HG03442 (cell line): Measurements from ENCODE around the gene PDE1C.

ENCODE experiments used
- ATAC-seq: cut with Tn5 transposase; IDR thresholded peaks from one replicate; pipeline ENCODE4 v1.9.1; 2021; ENCODE audit warnings: mild to moderate bottlenecking, moderate library complexity; ENCODE audit not compliant: unreplicated experiment

The PDE1C gene

DNA sequence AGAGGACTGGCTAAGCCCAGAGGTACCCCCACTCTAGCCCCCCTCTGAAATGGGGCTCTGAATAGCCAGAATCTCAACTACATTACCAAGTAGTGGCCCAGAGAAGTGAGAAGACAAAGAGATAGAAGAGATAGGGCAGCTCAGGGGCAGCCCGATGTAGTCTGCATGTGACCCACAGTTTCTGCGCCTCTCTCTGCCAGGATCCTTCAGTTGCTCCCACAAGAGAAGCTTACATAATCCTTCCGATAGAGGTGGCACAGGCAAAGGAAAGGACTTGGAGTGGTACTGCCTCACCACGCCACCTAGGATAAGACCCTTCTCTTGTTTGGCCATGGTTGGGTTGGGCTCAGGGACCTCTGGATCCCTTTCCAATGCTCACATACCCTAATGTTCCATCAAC lies 5.4 kb upstream of the PDE1C start:
- ATAC-seq = no peak

GRCh38 chr7:32074787-32075585 lies 4.8 kb upstream of the PDE1C start:
- no peak for ATAC-seq

- no peak for ATAC-seq
These were observed 3.3 kb upstream of the PDE1C start for GRCh38 chr7:32073533-32073932.

GRCh38 chr7:32072397-32072796 lies 2.2 kb upstream of the PDE1C start:
- no peak for ATAC-seq

GRCh38 chr7:32071466-32072091 lies 1.4 kb upstream of the PDE1C start:
- no peak for ATAC-seq

- no peak for ATAC-seq
These were observed 179 bp downstream of the PDE1C start for GRCh38 chr7:32070051-32070405.

GRCh38 chr7:32069116-32069650 lies 1.0 kb downstream of the PDE1C start:
- no peak for ATAC-seq

GRCh38 chr7:32068411-32069101 lies 1.7 kb downstream of the PDE1C start:
- no peak for ATAC-seq

DNA sequence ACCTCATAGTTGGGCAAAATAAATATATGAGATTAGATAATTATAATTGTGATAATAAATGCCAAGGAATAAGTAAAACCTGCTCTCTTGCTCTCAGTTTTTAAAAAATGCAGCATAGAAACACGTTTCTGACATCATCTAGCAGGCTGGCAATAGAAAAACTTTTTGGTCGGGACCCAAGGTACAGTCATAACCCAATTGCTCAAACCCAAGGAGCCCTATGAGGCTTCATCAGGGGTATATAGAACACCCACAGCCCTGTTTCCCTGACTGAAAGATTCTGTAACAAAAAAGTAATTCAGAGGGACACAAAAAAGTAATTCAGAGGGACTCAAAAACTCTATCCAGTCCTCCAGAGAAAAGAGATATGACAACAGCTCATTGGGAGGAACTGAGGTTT lies 3.8 kb downstream of the PDE1C start:
- no peak for ATAC-seq

GRCh38 chr7:32063614-32064013 lies 6.6 kb downstream of the PDE1C start:
- no peak for ATAC-seq

- ATAC-seq = no peak
These were observed 8.1 kb downstream of the PDE1C start for GRCh38 chr7:32062150-32062549.

DNA sequence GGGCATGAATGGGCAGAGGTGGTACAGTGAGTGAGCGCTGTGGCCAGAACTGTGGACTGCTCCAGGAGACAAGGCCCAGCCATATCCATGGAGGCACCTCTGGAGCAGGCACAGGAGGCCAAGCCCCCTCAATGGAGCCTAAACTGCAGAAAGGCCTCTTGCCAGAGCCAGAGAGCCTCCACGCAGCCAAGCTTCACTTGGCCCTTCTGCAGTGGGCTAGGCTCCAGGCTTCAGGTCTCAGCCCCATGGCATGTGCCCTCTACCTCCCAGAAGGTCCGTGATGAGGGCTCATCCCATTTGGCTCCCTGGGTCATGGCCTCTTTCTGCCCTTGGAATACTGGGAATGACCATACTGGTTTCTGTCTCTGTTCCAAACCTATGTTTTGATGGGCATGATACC lies 8.9 kb downstream of the PDE1C start:
- no peak for ATAC-seq

DNA sequence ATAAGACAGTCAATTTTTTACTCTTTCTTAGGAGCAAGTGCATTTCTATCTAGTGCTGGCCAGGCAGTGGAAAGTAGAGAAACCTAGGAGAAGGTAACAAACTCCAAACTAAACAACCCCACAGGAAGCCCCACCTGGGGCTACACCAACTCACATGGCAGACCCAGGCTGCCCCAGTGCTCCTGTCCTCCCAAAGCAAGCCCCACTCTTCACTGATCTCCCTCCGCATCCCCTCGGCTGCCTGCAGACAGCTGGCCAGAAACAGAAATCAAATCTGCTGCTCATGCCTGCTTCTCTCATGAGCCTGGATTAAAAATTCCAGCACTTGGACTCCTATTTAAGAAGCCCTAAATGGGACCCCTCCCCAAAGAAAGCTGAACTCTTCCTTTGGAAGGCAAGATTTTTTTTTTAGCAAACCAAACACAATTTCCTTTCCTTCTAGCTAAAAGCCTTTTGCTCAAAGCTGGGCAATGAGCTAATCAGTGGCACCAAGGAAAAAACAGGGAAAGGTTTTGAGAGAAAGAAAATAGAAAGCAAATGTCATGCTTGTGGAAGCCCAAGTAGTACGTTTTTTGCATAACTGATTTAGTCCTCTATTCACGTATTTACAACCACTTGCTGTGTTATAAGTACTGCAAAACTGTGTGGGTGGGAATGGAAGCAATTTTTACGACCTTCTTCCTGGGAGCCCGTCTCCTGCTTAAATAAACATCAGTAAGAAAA lies 10.8 kb downstream of the PDE1C start:
- no peak for ATAC-seq

DNA sequence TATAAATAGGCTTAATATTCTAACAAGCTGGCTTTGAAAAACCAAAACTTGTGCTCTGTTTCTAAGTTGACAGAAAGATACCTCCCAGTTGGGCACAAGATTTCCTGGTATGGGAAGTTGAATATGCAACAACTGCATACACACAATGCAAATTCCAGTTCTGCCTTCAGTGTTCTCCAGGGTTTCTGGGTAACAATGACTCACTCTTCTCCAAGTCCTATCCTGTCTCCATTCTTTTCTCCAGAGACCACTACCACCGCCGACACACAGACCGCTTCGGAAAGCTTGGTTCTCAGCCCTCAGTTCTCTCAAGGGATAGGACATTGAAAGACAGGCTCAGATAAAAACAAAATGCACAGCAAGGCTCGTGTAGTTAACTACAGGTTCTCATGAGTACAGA lies 12.2 kb downstream of the PDE1C start:
- ATAC-seq = no peak

GRCh38 chr7:32056767-32057166 lies 13.4 kb downstream of the PDE1C start:
- ATAC-seq = no peak

GRCh38 chr7:32053204-32053603 lies 17.0 kb downstream of the PDE1C start:
- no peak for ATAC-seq

DNA sequence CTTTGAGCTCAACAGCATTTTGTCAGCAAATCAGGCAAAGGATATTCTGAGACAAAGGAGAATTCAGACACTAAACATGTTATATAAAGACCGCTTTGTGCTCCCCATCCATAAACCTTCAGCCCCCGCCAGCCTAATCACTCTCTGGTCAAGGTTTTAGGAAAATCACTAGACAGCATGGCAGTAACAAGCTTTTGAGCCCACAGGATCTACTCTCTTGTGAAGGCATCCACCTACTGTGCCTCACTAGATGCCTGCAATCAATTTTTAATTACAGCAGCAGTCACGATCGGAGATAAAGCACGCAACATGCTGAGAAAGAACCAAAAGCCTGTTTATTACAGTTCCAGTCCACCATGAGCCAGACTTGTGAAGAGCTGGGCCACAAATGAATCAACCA lies 19.1 kb downstream of the PDE1C start:
- no peak for ATAC-seq

DNA sequence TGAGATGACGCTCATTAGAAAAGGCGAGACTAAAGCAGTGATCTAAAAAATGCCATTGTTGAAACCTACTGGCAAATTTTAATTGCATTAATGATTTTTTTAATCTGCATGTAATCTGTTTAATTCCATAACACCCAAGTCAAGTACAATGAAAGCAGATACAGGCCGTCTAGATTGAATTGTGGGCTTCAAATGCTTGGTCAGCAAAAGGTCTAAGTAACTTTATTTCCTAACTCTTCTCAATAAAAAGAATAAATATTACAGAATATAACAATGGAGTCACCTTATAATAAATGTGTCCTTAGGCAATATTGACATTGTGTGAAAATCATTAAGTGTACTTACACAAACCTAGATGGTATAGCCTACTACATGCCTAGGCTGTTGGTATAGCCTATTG lies 20.6 kb downstream of the PDE1C start:
- ATAC-seq = no peak

- no peak for ATAC-seq
These were observed 21.2 kb downstream of the PDE1C start for GRCh38 chr7:32048970-32049491.

DNA sequence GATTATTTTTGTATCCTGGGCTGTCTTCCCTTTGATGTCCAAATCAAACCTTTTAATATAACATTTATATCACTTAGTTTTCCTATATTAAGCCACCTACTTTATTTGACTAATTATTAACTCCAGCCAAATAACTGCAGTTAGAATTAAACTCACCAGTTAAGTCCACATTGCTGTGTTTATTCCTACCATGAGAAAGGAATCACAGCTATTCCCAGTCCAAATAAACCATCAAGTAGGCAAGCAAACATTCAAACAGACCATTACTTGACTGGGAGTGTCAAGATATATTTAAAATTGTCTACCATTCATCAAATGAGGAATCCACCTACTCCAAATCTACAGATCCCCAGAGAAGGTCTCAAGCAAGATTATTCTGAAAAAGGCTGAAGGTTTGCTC lies 22.4 kb downstream of the PDE1C start:
- no peak for ATAC-seq

GRCh38 chr7:32047075-32047474 lies 23.1 kb downstream of the PDE1C start:
- ATAC-seq = no peak
